GM19328 (cell line): ENCODE results near the gene HSPG2.
"Not testable (repeated sequence)": the region's sequence is repeated elsewhere in the genome, so short reads cannot be mapped to it uniquely, and the experiment has no call there.

Source experiments
- ATAC-seq: cut with Tn5 transposase; IDR thresholded peaks from one replicate; pipeline ENCODE4 v1.9.1; 2021; ENCODE audit warnings: mild to moderate bottlenecking, moderate library complexity; ENCODE audit not compliant: unreplicated experiment

Gene HSPG2

DNA sequence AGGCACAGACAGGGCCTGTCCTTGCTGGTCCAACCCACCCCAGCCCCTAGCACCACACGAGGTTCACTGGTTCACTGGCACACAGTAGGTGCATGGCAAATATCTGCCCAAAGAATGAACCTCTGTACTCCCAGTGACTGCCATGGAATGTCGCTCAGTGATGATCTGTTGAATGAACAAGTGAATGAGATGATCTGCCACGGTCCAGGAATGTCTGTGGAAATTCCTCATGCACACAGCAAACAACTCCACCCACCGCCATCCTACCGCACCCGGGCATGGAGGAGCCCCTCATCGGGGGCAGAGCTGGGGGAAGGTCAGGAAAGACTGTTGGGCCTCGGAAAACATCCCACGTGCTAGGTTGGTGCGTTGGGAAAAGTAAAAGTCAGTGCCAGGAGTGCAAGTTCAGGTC, 1.7 kb downstream of the HSPG2 start:
- ATAC-seq, result no peak

- no peak for ATAC-seq
Observed at GRCh38 chr1:21933397-21934248, 3.5 kb downstream of the HSPG2 start.

DNA sequence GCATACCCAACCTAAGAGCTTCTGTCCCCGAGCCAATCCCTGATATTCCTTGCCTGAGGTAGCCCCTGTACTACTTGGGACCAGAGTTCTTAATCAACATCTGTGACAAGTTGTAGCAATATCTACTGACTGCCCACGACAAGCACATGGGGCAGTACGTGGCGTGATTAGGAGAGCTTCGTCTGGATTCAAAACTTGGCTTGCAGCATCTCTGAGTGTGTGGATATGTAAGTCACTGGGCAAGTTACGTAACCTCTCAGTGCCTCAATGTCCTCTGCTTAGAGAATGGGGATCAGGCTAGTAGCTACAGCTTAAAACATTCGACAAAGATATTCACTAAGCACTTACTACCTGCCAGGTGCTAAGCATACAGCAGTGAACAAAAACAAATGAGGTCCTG, 5.0 kb downstream of the HSPG2 start:
- no peak for ATAC-seq

- ATAC-seq, result no peak
Observed at GRCh38 chr1:21931171-21932093, 5.7 kb downstream of the HSPG2 start.

GRCh38 chr1:21930629-21931170, 6.4 kb downstream of the HSPG2 start:
- ATAC-seq, result no peak

DNA sequence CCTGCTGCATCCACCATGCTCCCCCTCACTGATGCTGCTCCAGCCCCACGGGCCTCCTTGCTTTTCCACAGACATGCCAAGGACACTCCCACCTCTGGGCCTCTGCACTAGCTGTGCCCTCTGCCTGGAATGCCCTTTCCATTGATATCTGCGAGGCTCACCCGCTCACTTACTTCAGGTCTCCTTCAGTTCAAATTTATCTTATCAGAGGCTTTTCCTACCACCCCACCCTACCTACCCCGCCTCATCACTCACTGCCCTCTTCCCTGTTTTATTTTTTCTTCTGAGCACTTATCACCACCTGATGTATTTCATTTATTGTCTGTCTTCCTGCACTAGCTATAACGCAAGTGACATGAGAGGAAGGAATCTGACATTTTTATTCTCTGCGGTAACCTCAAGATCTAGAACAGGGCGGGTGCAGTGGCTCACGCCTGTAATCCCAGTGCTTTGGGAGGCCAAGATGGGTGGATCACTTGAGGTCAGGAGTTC, 7.0 kb downstream of the HSPG2 start:
- ATAC-seq, result no peak

DNA sequence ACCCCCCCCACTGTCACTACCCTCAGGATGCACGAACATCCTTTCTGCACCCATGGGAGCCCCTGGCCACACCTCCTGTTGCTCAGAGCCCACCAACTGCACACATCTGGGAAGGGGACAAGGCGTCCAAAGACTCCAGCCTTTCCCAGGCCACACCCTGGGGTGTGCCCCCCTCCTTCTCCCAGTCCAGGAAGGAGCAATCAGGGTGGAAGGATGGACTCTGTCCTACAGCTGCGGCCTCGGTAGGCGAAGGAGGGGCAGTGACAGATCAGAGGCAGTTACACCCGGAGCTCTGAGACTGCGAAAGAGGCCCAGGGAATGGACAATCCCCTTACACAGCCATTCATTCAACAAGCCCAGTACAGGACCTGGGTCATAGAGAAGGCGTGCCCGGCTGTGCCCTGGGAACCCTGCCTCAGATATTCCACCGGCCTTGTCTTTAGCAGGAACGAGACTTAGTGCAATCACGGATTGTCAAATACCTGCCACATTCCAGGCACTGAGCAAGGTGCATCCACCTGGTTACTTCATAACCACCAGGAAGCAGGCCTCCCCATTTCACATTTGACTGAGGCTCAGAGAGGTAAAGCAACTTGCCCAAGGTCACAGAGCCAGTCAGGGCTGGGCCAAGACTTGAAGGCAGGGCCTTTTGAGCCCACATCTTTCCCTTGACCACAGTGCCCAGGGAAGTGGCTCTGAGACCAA, 9.4 kb downstream of the HSPG2 start:
- no peak for ATAC-seq

GRCh38 chr1:21926814-21927532, 10.1 kb downstream of the HSPG2 start:
- no peak for ATAC-seq

DNA sequence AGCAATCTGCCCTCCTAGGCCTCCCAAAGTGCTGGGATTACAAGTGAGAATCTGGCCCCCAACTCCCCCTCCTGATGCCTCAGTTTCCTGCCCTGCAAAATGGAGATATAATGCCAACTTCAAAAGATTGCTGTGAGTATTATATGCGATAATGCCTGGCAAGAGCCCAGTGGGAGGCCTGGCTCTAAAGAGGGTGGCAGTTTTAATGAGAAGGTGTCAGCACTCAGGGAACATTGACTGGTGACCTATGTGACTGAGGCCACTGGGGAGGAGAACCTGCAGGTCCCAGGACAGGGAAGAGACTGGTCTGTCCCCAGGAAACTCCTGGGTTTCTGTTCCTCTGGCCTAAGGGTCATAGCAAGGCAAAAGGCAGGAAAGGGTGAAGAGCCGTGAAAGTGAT, 11.0 kb downstream of the HSPG2 start:
- no peak for ATAC-seq

- no peak for ATAC-seq
Observed at GRCh38 chr1:21925334-21925940, 11.7 kb downstream of the HSPG2 start.

DNA sequence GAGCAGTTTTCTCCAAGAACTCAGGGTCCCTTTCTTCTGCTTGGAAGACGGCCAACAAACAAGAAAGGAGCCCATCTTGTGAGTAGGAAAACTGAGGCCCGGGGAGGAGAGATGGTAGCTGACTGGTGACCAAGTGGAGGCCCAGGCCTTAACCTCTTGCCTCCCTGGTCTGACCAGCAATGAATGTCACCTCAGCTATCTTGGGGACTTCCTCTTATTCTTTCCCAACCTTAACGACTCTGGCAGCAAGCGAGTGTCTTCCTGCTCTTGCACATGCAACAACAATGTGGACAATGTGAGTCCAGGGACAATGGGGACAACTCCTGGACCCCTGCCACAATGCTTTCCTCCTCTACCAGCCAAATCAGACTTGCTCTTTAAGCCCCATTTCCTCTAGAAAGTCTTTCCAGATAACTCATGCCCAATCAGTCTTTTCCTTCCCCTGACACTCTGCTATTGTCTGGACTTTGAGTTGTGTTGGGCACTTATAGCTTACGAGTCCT, 12.6 kb downstream of the HSPG2 start:
- no peak for ATAC-seq

DNA sequence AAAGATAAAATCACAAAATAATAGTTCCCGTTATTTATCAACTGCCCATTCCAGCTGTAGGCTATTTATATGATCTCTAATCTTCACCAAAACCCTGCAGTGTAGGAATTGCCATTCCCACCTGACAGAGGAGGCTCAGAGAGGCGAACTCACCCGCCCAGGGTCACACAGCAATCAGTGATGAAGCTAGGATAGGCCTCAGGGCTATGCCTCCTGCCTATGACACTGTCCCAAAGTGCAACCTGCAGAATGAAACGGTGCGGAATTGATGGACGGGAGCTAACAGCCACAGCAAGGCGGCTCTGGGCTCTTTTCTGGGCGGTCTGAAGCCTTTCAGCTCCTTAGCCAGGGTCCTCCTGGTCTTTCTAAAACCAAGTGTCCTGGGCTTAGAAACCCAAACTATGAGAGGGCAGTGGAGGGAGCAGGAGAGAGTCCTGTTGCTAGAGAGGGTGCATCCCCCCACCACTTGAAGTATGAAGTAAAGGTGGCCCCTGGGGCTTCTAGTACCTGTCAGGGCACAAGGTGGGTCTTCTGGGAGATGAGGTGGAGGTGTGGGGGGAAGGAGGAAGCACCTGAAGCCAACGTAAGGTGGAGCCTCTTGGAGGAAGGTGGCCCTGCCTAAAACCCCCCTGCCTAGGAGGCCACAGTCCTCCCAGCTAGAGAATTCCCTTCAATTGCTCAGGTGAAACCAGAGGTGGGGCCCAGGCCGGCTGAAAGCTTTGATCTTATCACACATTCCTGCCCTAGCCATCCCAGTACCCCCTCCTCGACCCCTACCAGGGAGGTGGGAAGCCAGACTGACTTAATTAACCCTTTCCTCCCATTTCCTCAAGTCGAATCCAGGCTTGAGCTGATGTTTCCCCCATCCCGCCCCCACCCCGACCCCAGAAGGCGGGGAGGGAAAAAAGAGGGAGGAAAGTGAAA, 14.8 kb downstream of the HSPG2 start:
- no peak for ATAC-seq

DNA sequence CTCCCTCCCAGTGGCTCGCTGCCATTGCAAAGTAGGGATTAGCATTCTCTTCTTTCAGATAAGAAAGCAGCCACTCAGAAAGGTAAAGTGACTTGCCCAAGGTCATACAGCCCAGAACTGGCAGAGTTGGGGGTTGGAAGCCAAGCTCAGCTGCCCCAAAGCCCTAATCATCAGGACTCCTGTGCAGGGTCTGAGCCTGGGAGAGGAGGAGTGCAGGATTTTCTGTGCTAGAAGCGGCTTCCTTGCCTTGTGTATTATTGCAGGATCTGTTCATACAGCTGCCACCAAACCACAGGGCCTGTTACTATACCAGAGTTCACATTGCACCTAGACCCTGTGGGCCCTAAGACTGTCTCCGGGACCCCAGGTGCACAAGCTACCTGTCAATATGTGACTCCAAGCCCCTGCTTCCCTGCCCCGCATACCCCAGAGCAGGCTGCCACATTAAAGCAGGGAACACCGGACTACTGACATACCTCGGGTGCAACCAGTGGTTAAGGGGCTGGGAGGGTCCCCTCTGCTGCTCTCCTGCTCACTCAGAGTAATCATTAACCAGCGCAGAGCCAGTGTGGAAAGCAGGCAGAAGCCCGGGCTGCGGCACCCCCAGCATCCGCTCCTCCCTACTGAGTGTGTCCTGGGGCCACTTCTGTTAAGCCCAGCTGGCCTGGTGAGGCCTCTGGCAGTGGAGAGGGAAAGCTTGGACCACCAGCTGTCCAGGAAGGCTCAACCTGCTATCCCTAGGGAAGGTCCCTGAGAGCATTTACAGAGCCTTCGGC, 15.8 kb downstream of the HSPG2 start:
- ATAC-seq, result no peak

DNA sequence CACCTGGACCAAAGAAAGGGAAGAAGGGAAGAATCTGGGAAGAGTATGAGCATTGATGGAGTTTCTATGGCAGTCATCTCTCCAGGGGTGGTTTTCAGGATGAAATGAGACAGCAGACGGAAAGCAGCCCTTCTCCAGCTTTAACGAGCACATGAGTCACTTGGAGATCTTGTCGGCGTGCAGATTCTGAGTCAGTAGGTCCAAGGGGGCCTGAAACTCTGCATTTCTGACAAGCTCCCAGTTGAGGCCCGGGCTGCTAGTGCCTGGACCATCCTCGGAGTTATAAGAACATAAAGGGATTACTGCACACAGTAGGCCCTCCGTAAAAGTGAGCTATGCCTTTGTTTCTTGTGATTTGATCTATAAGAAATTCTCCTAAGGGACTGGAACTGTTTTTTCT, 17.6 kb downstream of the HSPG2 start:
- no peak for ATAC-seq

- not testable (repeated sequence) for ATAC-seq
Observed at GRCh38 chr1:21917239-21917631, 19.9 kb downstream of the HSPG2 start.

DNA sequence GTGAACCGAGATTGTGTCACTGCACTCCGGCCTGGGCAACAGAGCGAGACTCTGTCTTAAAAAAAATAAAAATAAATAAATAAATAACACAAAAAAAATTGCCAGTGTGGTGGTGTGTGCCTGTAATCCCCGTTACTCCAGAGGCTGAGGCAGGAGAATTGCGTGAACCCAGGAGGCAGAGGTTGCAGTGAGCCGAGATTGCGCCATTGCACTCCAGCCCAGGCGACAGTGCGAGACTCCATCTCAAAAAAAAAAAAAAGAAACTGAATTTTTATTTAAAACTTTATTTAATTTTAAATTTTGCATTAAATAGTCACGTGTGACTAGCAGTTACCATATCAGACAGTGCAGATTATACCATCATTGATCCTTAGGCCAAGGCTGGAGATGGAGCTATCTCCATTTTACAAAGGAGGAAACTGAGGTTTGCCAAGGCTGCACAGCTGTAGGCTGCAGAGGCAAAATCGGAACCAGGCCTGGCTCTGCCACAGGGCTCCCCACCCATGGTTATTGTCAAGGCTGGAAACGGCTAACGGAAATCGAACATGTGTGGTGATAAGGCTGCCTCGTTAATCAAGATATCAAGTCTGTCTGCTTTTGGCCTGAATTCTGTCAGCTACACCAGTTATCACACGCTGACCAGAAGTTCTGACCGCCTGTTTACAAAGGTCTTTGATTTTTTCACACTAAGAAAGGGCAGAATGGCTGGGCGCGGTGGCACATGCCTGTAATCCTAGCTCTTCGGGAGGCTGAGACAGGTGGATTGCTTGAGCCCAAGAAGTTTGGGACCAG, 20.5 kb downstream of the HSPG2 start:
- ATAC-seq, result no peak
